Mucosa of descending colon (tissue), 3 donors: Measurements from ENCODE around the gene CCDC85C. TPM values are rescaled to one million over a fixed set of nuclear protein-coding genes. Genes with fewer than 3 reads are reported as not detected.

Experiments
- ATAC-seq: fragments of 200-7000 bp; cut with Tn5 transposase; one replicate; pipeline ENCODE4 v1.9.1; 2020; ENCODE audit warnings: mild to moderate bottlenecking, moderate library complexity
- DNase-seq, 3 donors: peaks; one replicate each; pipeline ENCODE4 v3.0.0-alpha.2; 2020
- H3K36me3 ChIP-seq: fragments of 200-600 bp; one replicate; pipeline ENCODE4 v1.8.0; 2021; ENCODE audit warnings: low read depth, mild to moderate bottlenecking
- H3K4me1 ChIP-seq: fragments of 200-600 bp; one replicate; pipeline ENCODE4 v1.8.0; 2021; ENCODE audit warnings: low read depth, mild to moderate bottlenecking
- H3K4me3 ChIP-seq: fragments of 200-600 bp; one replicate; pipeline ENCODE4 v1.8.0; 2021; ENCODE audit warnings: mild to moderate bottlenecking
- H3K9me3 ChIP-seq: fragments of 200-600 bp; one replicate; pipeline ENCODE4 v1.8.0; 2021; ENCODE audit warnings: mild to moderate bottlenecking
- intact Hi-C, 2 donors: fragments of 100-400 bp; cut with DNase I in 1 of 2; cut with micrococcal nuclease in 1 of 2; formaldehyde crosslinking; loops; one replicate each; pipeline versions ENCODE4 v1.11.0 to v1.11.1; 2022; cut with DNase I, micrococcal nuclease
- total RNA-seq, 3 donors: library from RNA; stranded (reverse); fragmentation: NEBNext Ultra II Directional in 2 of 3; extraction: Animal tissue kit (Norgen Biotek cat#: 25700) in 2 of 3; gene quantifications; one replicate each; pipeline versions ENCODE4 v1.2.1 to v1.2.4, GENCODE V29; 2021 to 2023
- TF ChIP-seq, protein P1 (sequence below): fragments of 200-600 bp; IDR thresholded peaks from one replicate; pipeline ENCODE4 v1.8.0; 2022; ENCODE audit warnings: antibody characterized with exemption, mild to moderate bottlenecking
- donor health status: DM: no; HTN: no; CAD: no; lungs with moderate emphysema.
- donor health status: DM: no; HTN: no; CAD: no.
- donor health status: DM: no; HTN: yes; CAD: no.

CCDC85C gene
- total RNA-seq, 3 donors from 2014 or later = 66.2 to 102 (median 66.2) TPM

GRCh38 chr14:99480917-99481744 is 122.9 kb downstream of the CCDC85C start, which contains the start of gene CCNK:
TSS of gene CCNK (plus strand) at chr14:99481409. CDS start at chr14:99492678, 11,269 bp downstream.
- peak; percentile 99 to 100 (median 100) for DNase-seq
- Histone ChIP-seq H3K9me3 (no peaks in the 10 kb centered on the region), H3K4me1 (peaks cover 22% of the 10 kb centered on the region), H3K4me3 (peak within 1 kb of the TSS; percentile 91), H3K36me3 (no peaks in the 10 kb centered on the region)
- intact Hi-C loops = no loop called here
- TF ChIP-seq, protein P1, sequence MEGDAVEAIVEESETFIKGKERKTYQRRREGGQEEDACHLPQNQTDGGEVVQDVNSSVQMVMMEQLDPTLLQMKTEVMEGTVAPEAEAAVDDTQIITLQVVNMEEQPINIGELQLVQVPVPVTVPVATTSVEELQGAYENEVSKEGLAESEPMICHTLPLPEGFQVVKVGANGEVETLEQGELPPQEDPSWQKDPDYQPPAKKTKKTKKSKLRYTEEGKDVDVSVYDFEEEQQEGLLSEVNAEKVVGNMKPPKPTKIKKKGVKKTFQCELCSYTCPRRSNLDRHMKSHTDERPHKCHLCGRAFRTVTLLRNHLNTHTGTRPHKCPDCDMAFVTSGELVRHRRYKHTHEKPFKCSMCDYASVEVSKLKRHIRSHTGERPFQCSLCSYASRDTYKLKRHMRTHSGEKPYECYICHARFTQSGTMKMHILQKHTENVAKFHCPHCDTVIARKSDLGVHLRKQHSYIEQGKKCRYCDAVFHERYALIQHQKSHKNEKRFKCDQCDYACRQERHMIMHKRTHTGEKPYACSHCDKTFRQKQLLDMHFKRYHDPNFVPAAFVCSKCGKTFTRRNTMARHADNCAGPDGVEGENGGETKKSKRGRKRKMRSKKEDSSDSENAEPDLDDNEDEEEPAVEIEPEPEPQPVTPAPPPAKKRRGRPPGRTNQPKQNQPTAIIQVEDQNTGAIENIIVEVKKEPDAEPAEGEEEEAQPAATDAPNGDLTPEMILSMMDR = peak; percentile 9
- ATAC-seq = peak; percentile 92

GRCh38 chr14:99479906-99480869 is 123.8 kb downstream of the CCDC85C start, which contains the start of gene SETD3:
TSS of gene SETD3 (minus strand) at chr14:99480859. CDS start at chr14:99465805, 15,054 bp downstream.
- peak within 1 kb of the TSS; percentile 91 for H3K4me3 ChIP-seq
- ATAC-seq = peak; percentile 0
- intact Hi-C loops = no loop called here
- DNase-seq = peak; percentile 54 to 81 (median 72)
- H3K4me1 ChIP-seq = peaks cover 22% of the 10 kb centered on the region
- no peaks in the 10 kb centered on the region for H3K36me3 ChIP-seq
- TF ChIP-seq, protein P1 = no peak
- no peaks in the 10 kb centered on the region for H3K9me3 ChIP-seq

DNA sequence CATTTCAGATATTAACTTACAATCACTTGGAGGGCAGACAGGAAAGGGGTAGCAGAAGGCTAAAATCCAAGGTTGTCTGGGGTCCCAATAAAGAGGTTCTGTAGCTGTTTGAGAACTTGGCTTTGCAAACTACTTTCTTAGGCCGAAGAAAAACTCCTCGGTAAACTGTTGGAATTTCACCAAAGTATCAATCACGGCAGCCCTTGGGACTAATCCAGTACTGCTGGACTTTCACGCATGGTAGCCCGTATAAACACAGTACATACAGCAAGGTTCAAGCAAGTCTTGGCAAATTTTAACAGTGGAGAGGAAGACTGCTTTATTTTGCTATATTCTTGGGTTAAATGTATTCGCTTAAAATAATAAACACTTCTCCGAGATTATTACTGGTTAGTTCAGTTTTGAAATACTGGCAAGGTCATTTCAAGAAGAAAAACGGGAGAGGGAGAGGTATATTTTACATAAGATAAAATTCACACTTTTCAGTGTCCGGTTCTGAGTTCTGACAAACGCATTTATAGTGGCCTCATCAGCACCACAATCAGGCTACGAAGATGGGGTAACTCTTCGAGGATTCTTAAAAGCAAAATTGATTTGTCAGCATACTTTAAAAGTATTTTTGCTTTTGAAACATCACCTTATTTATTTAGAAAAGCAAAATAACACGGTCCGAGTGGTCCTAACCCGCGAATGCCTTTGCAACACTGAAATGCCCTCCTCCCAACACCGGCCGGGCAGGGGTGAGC is 124.7 kb downstream of the CCDC85C start:
- intact Hi-C loops = no loop called here
- Histone ChIP-seq H3K4me1 (peaks cover 22% of the 10 kb centered on the region), H3K9me3 (no peaks in the 10 kb centered on the region), H3K36me3 (no peaks in the 10 kb centered on the region), H3K4me3 (peak overlapping the region; percentile 91)
- no peak for DNase-seq
- no peak for ATAC-seq
- TF ChIP-seq, protein P1 = no peak

GRCh38 chr14:99478128-99478527 is 125.9 kb downstream of the CCDC85C start:
- TF ChIP-seq, protein P1 = no peak
- no peak for DNase-seq
- Histone ChIP-seq H3K9me3 (no peaks in the 10 kb centered on the region), H3K4me1 (peaks cover 22% of the 10 kb centered on the region), H3K36me3 (no peaks in the 10 kb centered on the region), H3K4me3 (no peak overlapping the region)
- intact Hi-C loops = no loop called here
- no peak for ATAC-seq

DNA sequence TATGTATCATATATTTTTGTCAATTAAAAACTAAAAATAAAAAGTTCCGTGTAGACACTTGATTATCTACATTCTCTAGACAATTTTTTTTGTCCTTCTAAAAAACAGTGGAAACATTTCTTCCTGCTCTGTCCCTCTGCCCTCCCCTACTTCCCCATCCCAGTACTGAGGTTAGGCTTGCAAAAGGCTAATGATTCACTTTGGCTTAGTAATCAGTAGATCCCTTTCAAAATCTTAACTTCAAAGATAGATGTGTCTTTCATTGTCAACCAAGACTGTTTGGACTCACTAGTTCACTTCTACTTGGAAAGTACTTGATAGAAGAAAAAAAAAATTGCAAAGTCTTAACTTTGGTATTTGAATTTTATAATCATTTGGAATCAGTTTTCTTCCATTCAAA is 127.1 kb downstream of the CCDC85C start:
- H3K4me3 ChIP-seq = no peak overlapping the region
- no peaks in the 10 kb centered on the region for H3K36me3 ChIP-seq
- no peak for DNase-seq
- no peak for ATAC-seq
- intact Hi-C loops = no loop called here
- TF ChIP-seq, protein P1 = no peak
- H3K9me3 ChIP-seq = no peaks in the 10 kb centered on the region
- H3K4me1 ChIP-seq = peaks cover 14% of the 10 kb centered on the region
